HG03103 (cell line): ENCODE results near the gene KLK14.

ENCODE experiments used
- ATAC-seq: cut with Tn5 transposase; IDR thresholded peaks from one replicate; pipeline ENCODE4 v1.9.1; 2021; ENCODE audit warnings: low read depth; ENCODE audit not compliant: unreplicated experiment

Gene KLK14, protein sequence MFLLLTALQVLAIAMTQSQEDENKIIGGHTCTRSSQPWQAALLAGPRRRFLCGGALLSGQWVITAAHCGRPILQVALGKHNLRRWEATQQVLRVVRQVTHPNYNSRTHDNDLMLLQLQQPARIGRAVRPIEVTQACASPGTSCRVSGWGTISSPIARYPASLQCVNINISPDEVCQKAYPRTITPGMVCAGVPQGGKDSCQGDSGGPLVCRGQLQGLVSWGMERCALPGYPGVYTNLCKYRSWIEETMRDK

DNA sequence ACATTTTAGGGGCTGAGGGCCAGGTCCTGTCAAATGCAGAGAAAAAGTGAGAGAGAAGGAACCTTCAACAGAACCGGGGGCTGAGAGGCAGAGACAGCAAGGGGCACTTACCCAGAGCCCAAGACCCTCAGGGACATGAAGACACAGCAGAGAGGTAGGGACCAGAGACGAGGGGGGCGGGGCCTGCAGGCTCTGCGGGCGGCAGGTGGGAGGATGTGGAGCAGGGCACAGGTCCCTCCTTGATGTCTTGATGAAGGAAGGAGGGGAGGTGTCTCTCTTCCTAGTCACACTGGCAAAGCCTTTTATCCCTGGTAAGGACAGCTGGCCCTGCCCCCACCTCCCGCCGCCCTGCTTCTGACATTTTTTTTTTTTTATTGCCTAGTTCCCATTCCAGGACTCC lies at the start of gene KLK14:
KLK14 (minus strand) TSS at position 277 of the 400 bp plus-strand sequence; CDS start at position 4, 273 bp downstream.
- no peak for ATAC-seq

DNA sequence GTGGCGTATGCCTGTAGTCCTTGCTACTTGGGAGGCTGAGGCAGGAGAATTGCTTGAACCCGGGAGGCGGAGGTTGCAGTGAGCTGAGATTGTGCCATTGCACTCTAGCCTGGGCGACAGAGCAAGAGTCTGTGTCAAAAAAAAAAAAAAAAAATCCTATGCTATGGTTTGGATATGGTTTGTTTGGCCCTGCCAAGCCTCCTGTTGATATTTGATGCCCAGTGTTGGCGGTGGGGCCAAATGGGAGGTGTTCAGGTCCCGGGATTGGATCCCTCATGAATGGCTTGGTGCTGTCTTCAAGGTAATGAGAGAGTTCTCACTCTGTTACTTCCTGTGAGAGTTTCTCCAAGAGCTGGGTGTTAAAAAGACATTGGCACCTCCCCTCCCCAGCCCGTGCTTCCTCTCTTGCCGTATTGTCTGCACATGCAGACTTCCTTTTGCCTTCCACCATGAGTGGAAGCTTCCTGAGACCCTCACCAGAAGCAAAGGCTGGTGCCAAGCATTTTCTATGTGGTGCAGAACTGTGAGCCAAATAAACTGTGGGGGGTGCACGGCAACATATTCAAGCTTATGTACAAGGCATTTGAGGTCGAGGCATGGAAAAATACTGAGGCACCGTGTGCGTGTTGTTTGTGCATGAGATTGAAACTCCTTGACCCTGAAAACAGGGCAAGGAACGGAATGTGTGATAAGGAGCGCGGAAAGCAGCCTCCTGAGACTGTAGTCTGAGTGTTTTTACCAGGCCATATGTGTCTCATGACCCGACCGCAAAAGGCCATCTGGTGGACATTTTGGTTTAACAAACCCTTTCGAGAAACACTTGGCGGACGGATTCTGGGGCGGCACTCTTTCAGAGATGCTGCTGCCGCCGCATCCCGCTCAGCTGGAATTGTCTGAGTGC lies 49.3 kb upstream of the KLK14 start:
- ATAC-seq, result no peak

DNA sequence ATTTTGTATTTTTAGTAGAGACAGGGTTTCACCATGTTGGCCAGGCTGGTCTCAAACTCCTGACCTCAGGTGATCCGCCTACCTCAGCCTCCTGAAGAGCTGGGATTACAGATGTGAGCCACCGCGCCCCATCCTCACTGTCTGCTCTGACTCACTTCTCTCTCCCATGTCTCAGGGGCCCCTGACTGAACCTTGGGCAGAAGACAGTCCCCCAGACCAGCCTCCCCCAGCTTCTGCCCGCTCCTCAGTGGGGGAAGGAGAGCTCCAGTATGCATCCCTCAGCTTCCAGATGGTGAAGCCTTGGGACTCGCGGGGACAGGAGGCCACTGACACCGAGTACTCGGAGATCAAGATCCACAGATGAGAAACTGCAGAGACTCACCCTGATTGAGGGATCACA lies 47.0 kb upstream of the KLK14 start:
- no peak for ATAC-seq

DNA sequence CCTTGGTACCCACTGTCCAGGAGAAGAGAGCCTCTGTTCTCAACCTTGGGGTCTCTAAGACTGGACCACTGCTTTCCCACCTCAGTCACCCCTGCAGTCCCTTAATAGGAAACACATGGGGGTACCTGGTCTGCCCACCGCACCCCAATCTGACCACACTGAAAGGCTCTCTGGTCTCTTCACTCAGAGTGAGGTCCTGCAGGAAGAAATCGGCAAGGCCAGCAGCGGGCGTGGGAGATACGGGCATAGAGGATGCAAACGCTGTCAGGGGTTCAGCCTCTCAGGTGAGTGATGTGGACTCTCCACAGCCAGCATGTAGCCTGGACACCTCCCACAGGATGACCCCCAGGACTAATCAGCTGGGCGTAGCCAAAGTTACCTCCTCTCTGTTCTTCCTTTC lies 45.5 kb upstream of the KLK14 start:
- no peak for ATAC-seq

DNA sequence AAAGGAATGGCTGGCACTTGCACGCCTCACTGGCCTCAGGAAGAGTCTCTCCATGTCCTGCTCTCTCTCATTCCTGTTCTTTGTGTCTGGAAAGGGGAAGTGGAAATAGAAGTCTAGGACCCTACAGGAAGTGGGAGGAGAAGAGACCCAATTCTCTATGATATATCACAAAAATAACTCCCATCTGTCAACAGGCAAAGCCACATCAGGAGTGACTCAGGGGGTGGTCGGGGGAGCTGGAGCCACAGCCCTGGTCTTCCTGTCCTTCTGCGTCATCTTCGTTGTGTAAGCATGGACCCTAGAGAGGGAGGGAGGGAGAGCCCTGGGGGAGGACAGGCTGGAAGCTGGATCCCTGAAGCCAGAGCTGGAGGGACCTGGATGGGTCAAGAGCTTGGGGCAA lies 45.1 kb upstream of the KLK14 start:
- ATAC-seq, result no peak

DNA sequence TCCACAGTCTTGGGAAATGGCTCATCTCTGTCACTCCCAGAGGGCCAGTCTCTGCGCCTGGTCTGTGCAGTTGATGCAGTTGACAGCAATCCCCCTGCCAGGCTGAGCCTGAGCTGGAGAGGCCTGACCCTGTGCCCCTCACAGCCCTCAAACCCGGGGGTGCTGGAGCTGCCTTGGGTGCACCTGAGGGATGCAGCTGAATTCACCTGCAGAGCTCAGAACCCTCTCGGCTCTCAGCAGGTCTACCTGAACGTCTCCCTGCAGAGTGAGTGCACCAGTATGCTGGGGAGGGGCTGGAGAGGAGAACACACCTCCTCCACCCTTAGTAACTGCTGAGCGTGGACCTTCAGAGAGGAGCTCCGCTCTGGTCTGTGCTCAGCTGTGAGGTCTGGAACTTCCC lies 44.3 kb upstream of the KLK14 start:
- no peak for ATAC-seq

DNA sequence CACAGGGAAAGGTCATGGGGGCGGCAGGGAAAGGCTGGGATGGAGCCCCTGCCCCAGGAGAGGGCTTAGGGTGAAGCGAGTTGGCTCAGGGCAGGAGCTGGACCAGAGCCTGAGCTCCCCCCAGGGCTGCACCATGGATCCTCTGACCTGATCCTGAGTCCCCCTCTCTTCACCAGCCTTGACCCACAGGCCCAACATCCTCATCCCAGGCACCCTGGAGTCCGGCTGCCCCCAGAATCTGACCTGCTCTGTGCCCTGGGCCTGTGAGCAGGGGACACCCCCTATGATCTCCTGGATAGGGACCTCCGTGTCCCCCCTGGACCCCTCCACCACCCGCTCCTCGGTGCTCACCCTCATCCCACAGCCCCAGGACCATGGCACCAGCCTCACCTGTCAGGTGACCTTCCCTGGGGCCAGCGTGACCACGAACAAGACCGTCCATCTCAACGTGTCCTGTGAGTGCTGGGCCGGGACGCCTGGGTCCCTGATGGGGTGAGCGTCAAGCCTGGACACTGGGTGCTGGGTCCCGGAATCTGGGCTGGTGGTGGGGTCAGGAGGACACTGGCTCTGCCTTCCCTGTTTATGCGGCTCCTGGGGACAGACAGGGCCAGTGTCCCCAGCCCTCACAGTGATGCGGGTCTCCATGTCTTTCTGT lies 42.9 kb upstream of the KLK14 start:
- ATAC-seq, result no peak

DNA sequence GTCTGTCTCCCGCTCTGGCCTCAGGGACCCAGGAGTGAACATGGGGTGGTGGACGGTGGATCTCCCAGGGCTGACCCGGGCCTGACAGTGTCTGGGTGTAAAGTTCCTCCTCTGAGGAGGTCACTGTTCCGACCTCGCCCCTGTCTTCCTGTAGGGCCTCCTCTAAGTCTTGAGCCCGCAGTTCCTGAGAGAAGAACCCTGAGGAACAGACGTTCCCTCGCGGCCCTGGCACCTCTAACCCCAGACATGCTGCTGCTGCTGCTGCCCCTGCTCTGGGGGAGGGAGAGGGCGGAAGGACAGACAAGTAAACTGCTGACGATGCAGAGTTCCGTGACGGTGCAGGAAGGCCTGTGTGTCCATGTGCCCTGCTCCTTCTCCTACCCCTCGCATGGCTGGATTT lies 42.0 kb upstream of the KLK14 start, which contains the start of gene SIGLEC9:
SIGLEC9 (plus strand) TSS at position 178 of the 400 bp plus-strand sequence; CDS start at position 247, 69 bp downstream.
- ATAC-seq, result no peak

DNA sequence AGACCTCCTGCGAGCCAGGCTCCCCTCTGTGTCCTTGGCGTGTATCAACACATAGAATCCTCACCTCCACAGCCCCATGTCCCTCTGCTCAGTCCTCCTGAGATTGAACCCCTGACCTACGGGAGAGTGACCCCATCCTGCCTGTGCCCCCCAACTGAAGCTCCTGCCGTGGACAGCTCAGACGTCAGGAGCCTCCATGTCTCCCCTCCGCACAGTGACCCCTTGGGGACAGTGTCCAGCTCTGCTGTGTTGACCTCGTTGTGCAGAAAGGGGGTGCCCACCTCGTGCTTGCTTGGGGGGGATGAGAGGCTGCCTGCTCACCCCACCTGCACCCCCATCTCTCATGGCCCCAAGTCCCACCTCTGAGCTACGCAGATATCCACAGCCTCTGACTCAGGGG lies 41.5 kb upstream of the KLK14 start:
- no peak for ATAC-seq

DNA sequence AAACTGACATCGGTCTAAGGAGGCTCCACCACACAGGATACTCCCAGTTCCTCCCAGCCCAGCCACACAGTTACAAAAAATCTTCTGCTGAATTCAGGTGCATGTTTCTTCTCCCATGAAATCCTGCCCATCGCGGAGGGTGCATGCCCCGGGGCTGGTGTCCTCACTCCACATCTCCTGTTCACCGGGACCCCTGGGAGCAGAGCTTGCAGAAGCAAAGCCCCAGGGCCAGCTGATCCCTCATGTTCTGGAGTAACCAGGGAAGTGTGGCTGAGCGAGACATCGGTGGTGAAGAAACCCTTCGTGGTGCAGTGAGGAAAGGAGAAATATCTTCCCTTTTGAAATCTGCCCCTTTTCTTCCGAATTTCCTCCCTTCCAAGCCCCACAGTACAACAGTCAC lies 41.1 kb upstream of the KLK14 start:
- ATAC-seq, result no peak

DNA sequence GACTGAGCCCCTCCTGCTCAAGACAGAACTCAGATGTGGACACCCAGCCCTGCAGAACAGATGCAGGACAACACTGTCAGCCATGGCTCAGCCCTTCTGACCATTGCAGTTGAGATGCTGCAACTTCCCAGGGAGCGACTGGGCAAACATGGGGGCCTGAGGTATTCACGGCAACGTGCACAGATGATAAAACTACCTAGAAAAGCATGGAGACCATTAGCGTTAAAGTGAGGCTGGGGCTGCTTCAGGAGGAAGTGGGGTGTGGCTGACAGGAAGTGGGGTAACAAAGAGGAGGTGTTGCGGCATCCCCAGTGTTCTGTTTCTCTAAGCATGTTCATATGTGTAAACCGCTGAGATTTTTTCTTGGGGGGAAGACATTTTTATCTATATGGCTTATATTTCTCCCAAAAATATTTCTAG lies 40.7 kb upstream of the KLK14 start:
- no peak for ATAC-seq

DNA sequence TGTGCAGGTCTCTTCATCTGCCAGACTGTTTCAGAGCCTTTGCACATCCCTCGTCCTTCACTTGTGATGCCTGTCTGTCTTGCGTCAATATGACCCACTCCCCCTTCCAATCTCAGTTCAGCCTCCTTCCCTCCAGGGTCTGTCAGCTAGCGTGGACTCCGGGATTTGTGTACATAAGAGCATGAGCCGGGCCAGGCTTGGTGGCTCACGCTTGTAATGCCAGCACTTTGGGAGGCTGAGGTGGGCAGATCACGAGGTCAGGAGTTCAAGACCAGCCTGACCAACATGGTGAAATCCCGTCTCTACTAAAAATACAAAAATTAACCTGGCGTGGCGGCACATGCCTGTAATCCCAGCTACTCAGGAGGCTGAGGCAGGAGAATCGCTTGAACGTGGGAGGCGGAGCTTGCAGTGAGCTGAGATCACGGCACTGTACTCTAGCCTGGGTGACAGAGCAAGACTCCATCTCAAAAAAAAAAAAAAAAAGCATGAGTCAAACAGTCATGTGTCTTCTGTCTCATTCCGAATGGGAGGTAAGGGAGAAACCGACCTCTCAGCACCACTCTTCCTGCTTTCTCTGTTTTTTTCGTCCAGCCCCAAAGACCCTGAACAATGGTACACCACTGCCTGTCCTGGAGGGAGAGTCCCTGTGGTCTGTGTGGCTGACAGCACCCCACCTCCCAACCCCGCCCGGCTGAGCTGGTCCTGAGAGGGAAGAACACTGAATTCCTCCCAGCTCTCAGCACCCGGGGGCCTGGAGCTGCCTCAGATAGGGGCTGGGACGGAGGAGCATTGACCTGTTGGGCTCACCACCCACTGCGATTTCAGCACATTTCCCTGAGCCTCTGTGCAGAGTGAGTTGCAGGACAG lies 39.7 kb upstream of the KLK14 start:
- no peak for ATAC-seq

DNA sequence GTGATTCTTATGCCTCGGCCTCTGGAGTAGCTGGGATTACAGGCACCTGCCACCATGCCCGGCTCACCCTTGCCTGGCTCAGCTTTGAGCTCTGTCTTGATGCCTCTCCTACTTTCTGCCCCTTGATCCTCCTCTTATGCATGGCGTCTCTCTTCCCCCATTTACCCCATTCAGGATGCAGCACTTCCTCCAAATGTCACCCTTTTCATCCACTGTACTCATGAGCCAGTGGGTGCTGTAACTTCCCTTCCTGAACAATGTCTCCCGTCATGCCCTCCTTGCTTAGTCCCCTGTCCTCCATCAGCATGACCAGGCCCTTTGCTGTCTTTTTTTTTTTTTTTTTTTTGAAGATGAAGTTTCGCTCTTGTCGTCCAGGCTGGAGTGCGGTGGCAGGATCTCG lies 38.6 kb upstream of the KLK14 start:
- ATAC-seq, result no peak

DNA sequence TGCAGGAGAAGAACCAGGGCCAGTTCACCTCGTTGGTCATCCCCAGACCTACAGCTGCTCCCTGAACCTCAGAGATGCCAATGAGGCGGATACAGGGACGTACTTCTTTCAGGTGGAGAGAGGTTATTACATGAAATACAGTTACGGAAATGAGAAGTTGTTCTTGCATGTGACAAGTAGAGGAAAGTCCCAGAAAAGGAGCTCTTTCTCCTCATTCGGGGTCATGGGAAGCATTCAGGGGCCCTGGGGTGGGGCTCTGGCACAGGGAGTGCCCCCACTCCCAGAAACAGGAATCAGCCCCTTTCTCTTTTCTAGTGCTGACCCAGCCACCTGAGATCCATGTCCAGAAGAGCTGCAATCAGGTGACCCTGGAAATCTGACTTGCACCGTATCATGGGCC lies 37.5 kb upstream of the KLK14 start:
- ATAC-seq, result no peak

DNA sequence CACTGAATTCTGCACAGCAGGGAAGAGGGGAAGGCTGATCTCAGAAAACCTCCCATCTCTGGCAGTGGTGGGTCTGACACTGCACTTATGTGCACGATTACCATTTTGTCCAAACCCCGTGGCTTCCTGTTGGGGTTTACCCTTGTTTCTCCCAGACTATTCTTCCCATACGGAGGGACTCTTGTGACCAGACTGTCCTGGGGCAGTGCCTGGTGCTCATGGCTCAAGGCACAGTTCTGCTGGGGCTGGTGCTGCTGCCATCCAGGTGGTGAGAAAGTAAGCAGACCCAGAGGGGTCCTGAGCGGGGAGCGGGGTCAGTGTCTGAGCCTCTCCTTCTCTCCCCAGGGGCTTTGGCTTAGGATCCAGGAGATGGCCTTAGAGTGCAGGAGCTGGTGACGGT lies 36.9 kb upstream of the KLK14 start:
- ATAC-seq, result no peak

DNA sequence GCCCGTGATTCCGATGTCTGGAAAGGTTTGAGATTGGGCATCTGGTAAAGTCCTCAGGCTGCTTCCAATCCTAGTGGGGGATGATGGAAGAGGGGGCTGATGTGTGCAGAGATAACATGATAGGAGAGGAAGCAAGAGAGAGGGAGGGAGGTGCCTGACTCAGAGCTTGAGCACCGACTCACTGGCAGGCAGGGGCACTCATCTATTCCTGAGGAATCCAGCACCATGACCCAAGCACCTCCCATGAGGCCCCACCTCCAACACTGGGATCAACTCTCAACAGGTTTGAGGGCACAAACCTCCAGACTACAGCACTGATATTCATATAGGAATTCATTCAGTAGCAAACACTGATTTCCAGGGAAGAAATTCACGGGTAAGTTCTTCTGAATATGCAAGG lies 36.4 kb upstream of the KLK14 start:
- no peak for ATAC-seq

DNA sequence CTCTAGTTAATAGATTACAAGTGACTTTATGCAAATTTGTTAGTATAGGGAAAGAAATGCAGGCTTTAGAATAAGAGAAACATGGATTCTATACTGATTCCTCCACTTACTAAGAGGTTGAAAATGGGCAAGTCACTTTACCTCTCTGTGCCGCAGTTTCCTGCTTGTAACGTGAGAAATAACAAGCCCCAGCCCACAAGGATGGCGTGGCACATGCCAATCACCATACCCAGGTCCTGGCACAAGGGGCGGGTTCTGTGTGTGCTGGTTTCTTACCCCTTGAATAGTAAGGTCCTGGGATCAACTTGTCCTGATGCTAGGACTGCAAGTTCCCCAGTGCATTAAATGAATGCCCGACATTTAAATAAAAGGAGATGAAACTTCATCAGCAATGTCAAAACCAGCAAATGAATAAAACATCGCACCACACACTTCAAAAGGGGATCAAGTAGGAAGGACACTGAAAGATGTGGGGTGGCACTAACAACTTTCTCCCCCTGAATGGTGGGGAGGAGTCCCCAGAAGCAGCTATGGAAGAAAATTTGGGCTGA lies 34.1 kb upstream of the KLK14 start:
- ATAC-seq, result no peak

DNA sequence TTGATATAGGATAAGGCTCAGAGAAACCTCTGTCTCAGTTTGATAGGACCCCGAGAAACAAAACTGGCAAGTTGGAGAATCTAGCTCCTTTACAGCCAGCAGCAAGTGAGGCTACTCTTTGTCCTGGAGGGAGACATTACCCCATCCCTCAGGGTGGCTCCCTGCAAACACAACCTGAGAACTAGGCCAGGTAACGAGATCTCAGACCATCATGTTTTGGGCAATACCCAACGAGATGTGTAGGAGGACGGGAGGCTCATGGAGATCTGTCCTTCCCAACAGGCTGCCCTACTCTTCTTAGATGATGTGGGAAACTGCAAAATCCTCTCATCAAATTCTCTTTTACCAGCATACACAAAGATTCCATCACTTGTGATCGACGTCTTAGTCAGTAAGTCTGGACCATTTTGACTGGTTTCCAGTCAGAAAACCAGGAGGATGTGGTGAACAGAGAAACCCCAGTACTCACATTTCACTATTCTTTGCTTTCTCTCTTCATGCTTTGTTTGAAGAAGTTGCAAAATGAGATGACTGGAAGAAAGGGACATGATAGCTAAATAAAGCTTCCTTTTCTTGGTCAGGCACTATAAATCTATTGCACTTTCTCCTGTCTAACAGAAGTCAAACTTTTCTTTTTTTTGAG lies 31.5 kb upstream of the KLK14 start:
- no peak for ATAC-seq

DNA sequence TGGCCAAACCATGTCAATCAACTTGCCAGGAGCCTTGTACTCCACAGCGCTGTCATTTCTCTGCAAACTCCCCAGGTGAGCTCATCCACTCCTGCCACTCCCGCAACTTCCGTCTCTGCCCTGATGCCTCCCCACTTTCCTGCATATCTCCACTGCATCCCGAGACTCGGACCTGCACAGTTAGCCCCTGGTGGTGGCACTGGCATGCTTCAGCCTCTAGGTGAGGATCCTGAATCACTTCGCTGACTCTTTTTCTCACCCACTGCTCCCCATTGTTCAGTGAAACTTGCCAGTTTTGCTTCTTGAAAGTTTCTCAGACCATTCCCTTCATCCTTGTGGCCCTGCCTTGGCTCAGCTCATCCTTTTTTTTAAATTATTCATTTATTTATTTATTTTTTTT lies 28.9 kb upstream of the KLK14 start:
- no peak for ATAC-seq

DNA sequence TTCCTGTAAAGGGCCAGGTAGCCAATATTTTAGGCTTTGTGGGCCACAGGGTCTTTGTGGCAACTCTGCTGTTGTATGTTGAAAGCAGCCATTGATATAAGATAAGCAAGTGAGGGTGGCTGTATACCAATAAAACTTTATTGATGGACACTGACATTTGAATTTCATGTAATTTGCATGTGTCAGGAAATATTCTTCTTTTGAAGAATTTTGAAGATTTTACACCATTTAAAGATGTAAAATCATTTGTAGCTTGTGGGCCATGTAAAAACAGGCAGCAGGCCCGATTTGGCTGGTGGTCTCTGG lies 27.9 kb upstream of the KLK14 start:
- no peak for ATAC-seq
